ENCODE measurements around the gene FAR2.

The FAR2 gene

DNA sequence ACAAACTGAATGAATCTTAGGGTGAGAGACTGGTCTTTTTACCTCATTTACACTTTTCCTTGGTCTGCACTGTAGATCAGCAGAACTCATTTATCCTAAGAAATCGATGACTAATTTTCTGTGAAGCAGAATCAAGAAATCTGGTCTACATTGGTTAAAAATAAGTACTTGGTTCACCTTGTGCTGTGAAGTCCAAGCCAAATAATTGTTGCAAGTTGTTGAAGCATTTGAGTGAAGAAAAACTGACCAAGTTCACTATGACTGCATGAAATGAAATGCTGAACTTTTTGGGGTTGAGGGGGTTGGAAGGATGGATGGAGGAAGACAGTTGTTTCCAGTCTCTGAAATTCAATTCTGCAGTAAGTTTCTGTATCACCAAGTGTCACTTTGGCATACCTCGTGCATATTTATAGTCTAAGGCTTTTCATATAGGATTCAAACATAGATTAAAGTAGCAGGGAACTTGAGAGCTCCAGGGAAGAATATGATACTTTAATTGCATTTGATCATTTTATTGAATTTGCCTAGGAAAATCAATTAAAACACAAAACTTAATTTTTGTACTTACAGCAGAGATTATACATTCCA lies 75.0 kb downstream of the FAR2 start:
- Histone ChIP-seq H2BK120ac (ENCODE audit: low read depth, low read length) (no peak overlapping the region), H3K14ac (ENCODE audit: low read length in 2 of 2) (no peak overlapping the region), H3K27ac (ENCODE audit: low read length, poor library complexity, severe bottlenecking) (no peak overlapping the region), H3K9me3 (ENCODE audit: control insufficient read depth, low read length) (no peaks in the 10 kb centered on the region), H3K4ac (ENCODE audit: low read depth in 1 of 2, low read length in 2 of 2) (no peak overlapping the region), H2BK12ac (ENCODE audit: low read length in 2 of 2) (no peak overlapping the region), H3K79me1 (replicated peaks; ENCODE audit: low read length, poor library complexity, severe bottlenecking) (no peaks in the 10 kb centered on the region), H2BK15ac (ENCODE audit: low read depth, poor library complexity, severe bottlenecking) (no peak overlapping the region), H3K18ac (ENCODE audit: low read depth in 1 of 2, low read length in 2 of 2) (no peak overlapping the region), H3K27me3 (ENCODE audit: control insufficient read depth in 1 of 2, insufficient read depth in 1 of 2, low read length in 2 of 2) (no peaks in the 10 kb centered on the region), H3K4me3 (ENCODE audit: insufficient read depth in 1 of 2, low read depth in 1 of 2, low read length in 2 of 2) (no peak overlapping the region), H4K91ac (ENCODE audit: low read length) (no peak overlapping the region), H2AK5ac (ENCODE audit: low read length, severe bottlenecking) (no peak overlapping the region), H2AFZ (ENCODE audit: low read depth, low read length) (no peak overlapping the region), H3K36me3 (ENCODE audit: control insufficient read depth in 1 of 2, insufficient read depth in 2 of 2, low read depth in 1 of 2, low read length in 2 of 2) (no peaks in the 10 kb centered on the region), H3K4me1 (ENCODE audit: control insufficient read depth, insufficient read depth, low read depth, low read length) (peaks cover 6% of the 10 kb centered on the region), H3K23ac (ENCODE audit: low read length in 2 of 2) (no peak overlapping the region), H3K4me2 (ENCODE audit: low read length, poor library complexity, severe bottlenecking) (no peak overlapping the region), H4K8ac (ENCODE audit: low read length) (no peak overlapping the region), H2BK5ac (ENCODE audit: low read depth, low read length, poor library complexity, severe bottlenecking) (no peak overlapping the region), H3K9ac (ENCODE audit: low read length) (no peak overlapping the region)
- 100% methylated on average over 1 of the region's 2 CpGs for WGBS
- no peak for DNase-seq

- H2BK12ac ChIP-seq (ENCODE audit: low read length in 2 of 2) = no peak overlapping the region
- no peaks in the 10 kb centered on the region for H3K27me3 ChIP-seq (ENCODE audit: control insufficient read depth in 1 of 2, insufficient read depth in 1 of 2, low read length in 2 of 2)
- DNase-seq = no peak
- H3K4me2 ChIP-seq (ENCODE audit: low read length, poor library complexity, severe bottlenecking) = no peak overlapping the region
- H2BK120ac ChIP-seq (ENCODE audit: low read depth, low read length) = no peak overlapping the region
- H3K36me3 ChIP-seq (ENCODE audit: control insufficient read depth in 1 of 2, insufficient read depth in 2 of 2, low read depth in 1 of 2, low read length in 2 of 2) = no peaks in the 10 kb centered on the region
- H4K91ac ChIP-seq (ENCODE audit: low read length) = no peak overlapping the region
- no peak overlapping the region for H3K23ac ChIP-seq (ENCODE audit: low read length in 2 of 2)
- H3K14ac ChIP-seq (ENCODE audit: low read length in 2 of 2) = no peak overlapping the region
- H3K18ac ChIP-seq (ENCODE audit: low read depth in 1 of 2, low read length in 2 of 2) = no peak overlapping the region
- no peak overlapping the region for H2BK15ac ChIP-seq (ENCODE audit: low read depth, poor library complexity, severe bottlenecking)
- no peak overlapping the region for H2AK5ac ChIP-seq (ENCODE audit: low read length, severe bottlenecking)
- 57% methylated on average over 3 of the region's 4 CpGs for WGBS
- no peak overlapping the region for H2BK5ac ChIP-seq (ENCODE audit: low read depth, low read length, poor library complexity, severe bottlenecking)
- H3K4me1 ChIP-seq (ENCODE audit: control insufficient read depth, insufficient read depth, low read depth, low read length) = peaks cover 6% of the 10 kb centered on the region
- H4K8ac ChIP-seq (ENCODE audit: low read length) = no peak overlapping the region
- H3K4ac ChIP-seq (ENCODE audit: low read depth in 1 of 2, low read length in 2 of 2) = no peak overlapping the region
- no peaks in the 10 kb centered on the region for H3K79me1 ChIP-seq (replicated peaks; ENCODE audit: low read length, poor library complexity, severe bottlenecking)
- H3K27ac ChIP-seq (ENCODE audit: low read length, poor library complexity, severe bottlenecking) = no peak overlapping the region
- H3K9ac ChIP-seq (ENCODE audit: low read length) = no peak overlapping the region
- H3K9me3 ChIP-seq (ENCODE audit: control insufficient read depth, low read length) = no peaks in the 10 kb centered on the region
- H3K4me3 ChIP-seq (ENCODE audit: insufficient read depth in 1 of 2, low read depth in 1 of 2, low read length in 2 of 2) = no peak overlapping the region
- no peak overlapping the region for H2AFZ ChIP-seq (ENCODE audit: low read depth, low read length)
Measured at GRCh38 chr12:29224572-29224971, 75.5 kb downstream of the FAR2 start.

- no peaks in the 10 kb centered on the region for H3K79me1 ChIP-seq (replicated peaks; ENCODE audit: low read length, poor library complexity, severe bottlenecking)
- H3K14ac ChIP-seq (ENCODE audit: low read length in 2 of 2) = no peak overlapping the region
- peaks cover 6% of the 10 kb centered on the region for H3K4me1 ChIP-seq (ENCODE audit: control insufficient read depth, insufficient read depth, low read depth, low read length)
- H3K27ac ChIP-seq (ENCODE audit: low read length, poor library complexity, severe bottlenecking) = no peak overlapping the region
- H3K4me2 ChIP-seq (ENCODE audit: low read length, poor library complexity, severe bottlenecking) = no peak overlapping the region
- H3K27me3 ChIP-seq (ENCODE audit: control insufficient read depth in 1 of 2, insufficient read depth in 1 of 2, low read length in 2 of 2) = no peaks in the 10 kb centered on the region
- H3K18ac ChIP-seq (ENCODE audit: low read depth in 1 of 2, low read length in 2 of 2) = no peak overlapping the region
- no CpG with 5 or more reads among the region's 2 CpGs for WGBS
- no peak overlapping the region for H3K23ac ChIP-seq (ENCODE audit: low read length in 2 of 2)
- H2AFZ ChIP-seq (ENCODE audit: low read depth, low read length) = no peak overlapping the region
- H2AK5ac ChIP-seq (ENCODE audit: low read length, severe bottlenecking) = no peak overlapping the region
- H3K36me3 ChIP-seq (ENCODE audit: control insufficient read depth in 1 of 2, insufficient read depth in 2 of 2, low read depth in 1 of 2, low read length in 2 of 2) = no peaks in the 10 kb centered on the region
- no peak overlapping the region for H3K9ac ChIP-seq (ENCODE audit: low read length)
- no peak overlapping the region for H3K4me3 ChIP-seq (ENCODE audit: insufficient read depth in 1 of 2, low read depth in 1 of 2, low read length in 2 of 2)
- no peak overlapping the region for H3K4ac ChIP-seq (ENCODE audit: low read depth in 1 of 2, low read length in 2 of 2)
- no peak overlapping the region for H2BK5ac ChIP-seq (ENCODE audit: low read depth, low read length, poor library complexity, severe bottlenecking)
- no peak overlapping the region for H2BK15ac ChIP-seq (ENCODE audit: low read depth, poor library complexity, severe bottlenecking)
- no peaks in the 10 kb centered on the region for H3K9me3 ChIP-seq (ENCODE audit: control insufficient read depth, low read length)
- no peak overlapping the region for H4K8ac ChIP-seq (ENCODE audit: low read length)
- no peak for DNase-seq
- H2BK120ac ChIP-seq (ENCODE audit: low read depth, low read length) = no peak overlapping the region
- no peak overlapping the region for H2BK12ac ChIP-seq (ENCODE audit: low read length in 2 of 2)
- no peak overlapping the region for H4K91ac ChIP-seq (ENCODE audit: low read length)
Measured at GRCh38 chr12:29225834-29226233, 76.8 kb downstream of the FAR2 start.

- H2BK5ac ChIP-seq (ENCODE audit: low read depth, low read length, poor library complexity, severe bottlenecking) = no peak overlapping the region
- H3K9me3 ChIP-seq (ENCODE audit: control insufficient read depth, low read length) = no peaks in the 10 kb centered on the region
- H2BK12ac ChIP-seq (ENCODE audit: low read length in 2 of 2) = no peak overlapping the region
- no peaks in the 10 kb centered on the region for H3K36me3 ChIP-seq (ENCODE audit: control insufficient read depth in 1 of 2, insufficient read depth in 2 of 2, low read depth in 1 of 2, low read length in 2 of 2)
- H3K14ac ChIP-seq (ENCODE audit: low read length in 2 of 2) = no peak overlapping the region
- H3K4ac ChIP-seq (ENCODE audit: low read depth in 1 of 2, low read length in 2 of 2) = no peak overlapping the region
- no peak overlapping the region for H3K9ac ChIP-seq (ENCODE audit: low read length)
- no peak overlapping the region for H4K91ac ChIP-seq (ENCODE audit: low read length)
- H3K4me1 ChIP-seq (ENCODE audit: control insufficient read depth, insufficient read depth, low read depth, low read length) = peaks cover 6% of the 10 kb centered on the region
- H3K27ac ChIP-seq (ENCODE audit: low read length, poor library complexity, severe bottlenecking) = no peak overlapping the region
- H3K79me1 ChIP-seq (replicated peaks; ENCODE audit: low read length, poor library complexity, severe bottlenecking) = no peaks in the 10 kb centered on the region
- no peak overlapping the region for H3K4me2 ChIP-seq (ENCODE audit: low read length, poor library complexity, severe bottlenecking)
- no peak overlapping the region for H3K23ac ChIP-seq (ENCODE audit: low read length in 2 of 2)
- H2AK5ac ChIP-seq (ENCODE audit: low read length, severe bottlenecking) = no peak overlapping the region
- H3K27me3 ChIP-seq (ENCODE audit: control insufficient read depth in 1 of 2, insufficient read depth in 1 of 2, low read length in 2 of 2) = no peaks in the 10 kb centered on the region
- no peak overlapping the region for H3K18ac ChIP-seq (ENCODE audit: low read depth in 1 of 2, low read length in 2 of 2)
- no peak overlapping the region for H2BK15ac ChIP-seq (ENCODE audit: low read depth, poor library complexity, severe bottlenecking)
- no peak overlapping the region for H4K8ac ChIP-seq (ENCODE audit: low read length)
- H2AFZ ChIP-seq (ENCODE audit: low read depth, low read length) = no peak overlapping the region
- no peak overlapping the region for H3K4me3 ChIP-seq (ENCODE audit: insufficient read depth in 1 of 2, low read depth in 1 of 2, low read length in 2 of 2)
- DNase-seq = peak; percentile 28
- H2BK120ac ChIP-seq (ENCODE audit: low read depth, low read length) = no peak overlapping the region
Measured at GRCh38 chr12:29226616-29227015, 77.5 kb downstream of the FAR2 start.

Data from mesenchymal stem cell (in vitro differentiated cells and primary cell).